ENCODE measurements around the gene SLC39A2.
"Not testable (repeated sequence)": the region's sequence is repeated elsewhere in the genome, so short reads cannot be mapped to it uniquely, and the experiment has no call there.

Gene SLC39A2, protein sequence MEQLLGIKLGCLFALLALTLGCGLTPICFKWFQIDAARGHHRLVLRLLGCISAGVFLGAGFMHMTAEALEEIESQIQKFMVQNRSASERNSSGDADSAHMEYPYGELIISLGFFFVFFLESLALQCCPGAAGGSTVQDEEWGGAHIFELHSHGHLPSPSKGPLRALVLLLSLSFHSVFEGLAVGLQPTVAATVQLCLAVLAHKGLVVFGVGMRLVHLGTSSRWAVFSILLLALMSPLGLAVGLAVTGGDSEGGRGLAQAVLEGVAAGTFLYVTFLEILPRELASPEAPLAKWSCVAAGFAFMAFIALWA

DNA sequence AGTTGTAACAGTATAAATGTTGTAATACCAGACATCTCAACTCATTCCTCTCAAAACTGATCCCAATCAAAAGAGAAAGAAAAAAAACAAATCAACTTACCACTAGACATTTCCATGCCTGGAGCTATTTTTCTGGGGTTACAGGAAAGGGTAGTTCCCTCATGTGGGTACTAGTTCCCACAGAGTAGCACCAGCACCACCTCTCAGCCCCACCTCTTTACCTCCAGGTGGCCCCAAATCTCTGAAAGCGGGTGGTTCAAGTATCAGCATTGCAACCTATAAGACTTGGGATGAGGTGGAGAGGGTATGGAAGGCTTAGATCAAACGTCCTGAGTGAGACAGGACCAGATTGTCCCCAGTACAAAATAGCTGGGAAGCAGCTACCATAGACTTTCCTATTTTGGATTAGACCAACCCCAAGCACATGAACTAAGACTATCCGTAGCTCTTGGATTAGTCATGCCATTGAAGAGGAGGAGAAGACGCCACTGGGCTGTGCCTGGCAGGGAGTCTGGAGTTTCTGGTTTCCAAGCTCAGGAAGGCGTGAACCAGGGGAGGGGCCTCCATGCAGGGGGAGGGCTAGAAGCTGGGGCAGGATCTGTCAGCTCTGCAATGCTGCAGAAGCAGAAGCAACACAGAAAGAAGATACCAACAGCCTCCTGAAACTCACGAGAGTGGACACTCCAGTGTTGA, at the start of gene SLC39A2:
SLC39A2 (plus strand) TSS at position 620 of the 693 bp plus-strand sequence. CDS start 154 bp downstream, outside the sequence.
- TF ChIP-seq, protein P1, sequence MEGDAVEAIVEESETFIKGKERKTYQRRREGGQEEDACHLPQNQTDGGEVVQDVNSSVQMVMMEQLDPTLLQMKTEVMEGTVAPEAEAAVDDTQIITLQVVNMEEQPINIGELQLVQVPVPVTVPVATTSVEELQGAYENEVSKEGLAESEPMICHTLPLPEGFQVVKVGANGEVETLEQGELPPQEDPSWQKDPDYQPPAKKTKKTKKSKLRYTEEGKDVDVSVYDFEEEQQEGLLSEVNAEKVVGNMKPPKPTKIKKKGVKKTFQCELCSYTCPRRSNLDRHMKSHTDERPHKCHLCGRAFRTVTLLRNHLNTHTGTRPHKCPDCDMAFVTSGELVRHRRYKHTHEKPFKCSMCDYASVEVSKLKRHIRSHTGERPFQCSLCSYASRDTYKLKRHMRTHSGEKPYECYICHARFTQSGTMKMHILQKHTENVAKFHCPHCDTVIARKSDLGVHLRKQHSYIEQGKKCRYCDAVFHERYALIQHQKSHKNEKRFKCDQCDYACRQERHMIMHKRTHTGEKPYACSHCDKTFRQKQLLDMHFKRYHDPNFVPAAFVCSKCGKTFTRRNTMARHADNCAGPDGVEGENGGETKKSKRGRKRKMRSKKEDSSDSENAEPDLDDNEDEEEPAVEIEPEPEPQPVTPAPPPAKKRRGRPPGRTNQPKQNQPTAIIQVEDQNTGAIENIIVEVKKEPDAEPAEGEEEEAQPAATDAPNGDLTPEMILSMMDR (IDR thresholded peaks at IDR 0.05; ENCODE audit: control insufficient read depth, insufficient read depth, low read depth, low read length, missing control alignments): no peak
- peak; percentile 57 for DNase-seq (ENCODE audit: low read depth)
- no peak within 1 kb of the TSS for H3K4me3 ChIP-seq (ENCODE audit: control insufficient read depth, low read depth, low read length)

DNA sequence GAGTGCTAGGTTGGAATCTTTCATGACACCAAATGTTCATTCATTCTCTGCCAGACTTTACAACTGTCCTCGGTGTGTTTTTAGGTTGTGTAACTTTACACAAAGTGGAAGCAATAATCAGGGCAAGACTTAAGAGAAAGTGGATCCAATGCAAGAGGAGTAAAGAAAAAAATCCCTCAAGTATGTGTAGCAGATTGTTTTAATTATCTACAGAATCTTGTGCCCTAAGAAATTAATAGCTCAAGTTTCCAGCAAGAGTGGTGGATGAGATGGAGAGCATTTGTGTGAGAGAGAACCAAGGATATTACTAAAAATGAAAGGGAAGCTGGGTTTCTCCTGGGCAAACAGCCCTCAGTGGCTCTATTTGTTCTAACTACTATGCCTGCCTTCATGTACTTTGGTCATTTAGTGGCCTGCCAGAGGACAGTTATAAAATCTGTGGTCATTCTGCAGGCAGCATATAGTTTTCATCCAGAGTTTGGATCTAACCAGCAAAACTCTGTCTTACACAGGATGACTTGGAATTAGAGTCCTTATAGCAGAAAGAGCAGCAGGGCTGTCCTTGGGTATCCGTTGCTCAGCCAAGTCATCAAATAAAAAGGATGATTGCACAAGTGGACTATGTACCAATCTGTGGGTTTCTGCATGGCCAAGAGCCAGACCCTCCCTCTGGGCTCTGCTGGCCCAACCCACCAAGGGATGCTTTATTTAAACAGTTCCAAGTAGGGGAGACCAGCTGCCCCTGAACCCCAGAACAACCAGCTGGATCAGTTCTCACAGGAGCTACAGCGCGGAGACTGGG, 44.2 kb upstream of the SLC39A2 start, which contains the start of gene RNASE2:
RNASE2 (plus strand) TSS at position 752 of the 802 bp plus-strand sequence. CDS start 285 bp downstream, outside the sequence.
- H3K4me3 ChIP-seq (ENCODE audit: control insufficient read depth, low read depth, low read length); DNase-seq (ENCODE audit: low read depth): not testable (repeated sequence)

DNA sequence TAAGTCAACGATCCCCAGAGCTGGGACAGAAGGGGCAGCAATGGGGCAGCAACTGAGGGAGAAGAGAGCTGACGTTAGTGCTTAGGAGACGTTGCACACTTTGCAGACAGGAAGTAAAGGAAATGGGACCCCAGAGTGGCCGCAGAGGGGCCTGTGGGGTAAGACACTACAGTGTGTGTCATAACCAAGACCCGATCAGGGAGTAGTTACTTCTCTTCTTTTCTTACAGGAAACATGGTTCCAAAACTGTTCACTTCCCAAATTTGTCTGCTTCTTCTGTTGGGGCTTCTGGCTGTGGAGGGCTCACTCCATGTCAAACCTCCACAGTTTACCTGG, 43.6 kb upstream of the SLC39A2 start:
- H3K4me3 ChIP-seq (ENCODE audit: control insufficient read depth, low read depth, low read length); DNase-seq (ENCODE audit: low read depth): not testable (repeated sequence)

DNA sequence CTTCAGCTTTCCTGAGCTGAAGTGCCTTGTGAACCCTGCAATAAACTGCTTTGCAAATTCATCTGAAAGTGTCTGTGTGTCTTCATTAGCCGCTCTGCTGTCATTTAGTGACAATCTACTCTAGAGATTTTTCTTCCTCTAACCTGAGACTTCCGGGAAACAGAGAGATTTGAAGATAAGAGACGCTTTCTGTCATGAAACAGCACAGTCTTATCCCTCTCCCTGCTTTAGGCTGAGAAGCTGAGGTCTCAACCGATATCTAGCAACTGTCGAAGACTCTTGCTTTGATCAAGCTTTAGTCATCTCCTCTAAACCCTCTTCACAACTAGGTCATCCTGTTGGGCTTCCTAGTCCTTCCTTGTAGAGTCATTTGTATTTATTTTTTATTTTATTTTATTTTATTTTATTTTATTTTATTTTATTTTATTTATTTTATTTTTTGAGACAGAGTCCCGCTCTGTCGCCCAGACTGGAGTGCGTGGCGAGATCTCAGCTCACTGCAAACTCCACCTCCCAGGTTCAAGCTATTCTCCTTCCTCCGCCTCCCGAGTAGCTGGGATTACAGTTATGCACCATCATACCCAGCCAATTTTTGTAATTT, 42.6 kb upstream of the SLC39A2 start:
- DNase-seq (ENCODE audit: low read depth): no peak
- H3K4me3 ChIP-seq (ENCODE audit: control insufficient read depth, low read depth, low read length): no peak overlapping the region
- TF ChIP-seq, protein P1 (IDR thresholded peaks at IDR 0.05; ENCODE audit: control insufficient read depth, insufficient read depth, low read depth, low read length, missing control alignments): no peak

DNA sequence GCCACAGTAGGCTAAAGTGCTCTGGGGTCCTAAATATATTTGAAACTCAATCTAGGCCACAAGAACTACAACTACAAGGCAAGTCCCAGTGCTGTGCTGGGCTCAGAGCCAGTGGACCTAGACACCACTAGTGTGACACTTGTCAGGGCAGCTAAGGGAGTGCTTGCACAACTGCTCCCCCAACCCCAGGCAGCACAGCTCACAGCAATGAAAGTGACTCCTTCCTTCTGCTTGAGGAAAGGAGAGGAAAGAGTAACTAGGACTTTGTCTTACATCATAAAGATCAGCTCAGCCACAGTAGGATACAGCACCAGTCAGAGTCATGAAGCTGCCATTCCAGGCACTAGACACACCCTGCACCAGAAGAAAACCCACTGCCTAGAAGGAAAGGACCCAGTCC, 40.1 kb upstream of the SLC39A2 start:
- not testable (repeated sequence) for DNase-seq (ENCODE audit: low read depth); H3K4me3 ChIP-seq (ENCODE audit: control insufficient read depth, low read depth, low read length)

DNA sequence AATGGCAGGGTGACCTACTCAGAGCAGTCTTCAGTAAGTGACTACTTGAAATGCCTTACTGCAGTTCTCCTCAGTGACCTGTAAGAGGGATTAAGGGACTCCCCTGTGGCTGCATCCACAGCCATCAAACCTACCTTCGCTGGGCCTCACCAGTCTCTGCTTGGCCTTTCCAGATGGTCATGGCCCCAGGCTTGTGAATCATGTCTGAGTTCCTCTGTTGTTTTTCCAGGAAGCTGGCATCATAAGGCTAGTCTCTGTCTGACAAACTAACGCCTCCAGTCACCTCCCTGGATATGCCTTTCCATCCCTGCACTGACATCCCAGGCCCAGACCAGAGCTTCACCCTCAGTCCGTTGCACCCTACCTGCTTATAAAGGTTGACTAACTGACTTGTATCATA, 29.8 kb upstream of the SLC39A2 start:
- TF ChIP-seq, protein P1 (IDR thresholded peaks at IDR 0.05; ENCODE audit: control insufficient read depth, insufficient read depth, low read depth, low read length, missing control alignments): no peak
- no peak overlapping the region for H3K4me3 ChIP-seq (ENCODE audit: control insufficient read depth, low read depth, low read length)
- DNase-seq (ENCODE audit: low read depth): no peak

DNA sequence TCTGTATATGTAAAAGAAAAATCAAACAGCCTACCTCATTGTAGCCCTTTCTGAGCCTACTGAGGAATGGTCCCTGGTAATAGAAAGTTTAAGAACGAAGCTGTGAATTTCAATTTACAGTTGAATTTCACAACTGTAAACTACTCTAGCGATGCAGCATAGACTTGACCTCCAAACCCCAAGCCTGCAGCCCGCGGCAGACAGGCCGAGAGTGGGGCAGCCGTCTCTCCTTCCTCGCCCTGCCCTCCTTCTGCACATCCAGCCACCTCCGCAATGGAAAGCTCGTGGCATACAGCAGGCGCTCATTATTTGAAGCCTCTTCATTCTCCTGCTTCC, 28.5 kb upstream of the SLC39A2 start:
- DNase-seq (ENCODE audit: low read depth): no peak
- TF ChIP-seq, protein P1 (IDR thresholded peaks at IDR 0.05; ENCODE audit: control insufficient read depth, insufficient read depth, low read depth, low read length, missing control alignments): no peak

More for the DNA sequence above, 28.5 kb upstream of the SLC39A2 start:
- H3K4me3 ChIP-seq (ENCODE audit: control insufficient read depth, low read depth, low read length): peak overlapping the region; percentile 80

All from AG09309 (cell line).